ENCODE measurements around the gene PARD3B. TPM values are rescaled to one million over a fixed set of nuclear protein-coding genes. Genes with fewer than 3 reads are reported as not detected.

The PARD3B gene
- total RNA-seq, 1 experiment from 2014 or later: 2.0 TPM

DNA sequence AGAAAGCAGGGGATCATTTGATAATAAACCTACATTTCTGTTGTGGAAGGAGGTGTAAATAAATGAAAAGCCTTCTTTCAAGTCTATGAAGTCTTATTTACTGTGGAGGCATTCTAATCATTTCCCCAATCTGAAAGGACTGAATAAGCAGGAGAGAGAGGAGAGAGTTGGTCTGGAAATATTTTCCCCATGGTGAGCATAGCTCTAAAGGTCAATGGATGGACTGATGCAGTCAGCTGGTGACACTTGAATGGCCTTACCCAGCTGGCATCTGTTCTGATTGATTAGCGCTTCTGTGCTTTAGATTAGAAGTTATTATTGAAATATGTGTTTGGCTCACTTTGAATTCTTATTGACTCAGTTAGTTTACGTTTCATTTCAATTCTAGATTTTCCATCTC is 122.7 kb downstream of the PARD3B start:
- CTCF ChIA-PET: no interaction called here
- Histone ChIP-seq H3K9ac (ENCODE audit: low read length) (no peak overlapping the region), H3K9me3 (ENCODE audit: control insufficient read depth in 1 of 2, insufficient read depth in 1 of 2, low read depth in 1 of 2, low read length in 2 of 2) (no peaks in the 10 kb centered on the region), H3K36me3 (ENCODE audit: control insufficient read depth in 1 of 2, insufficient read depth in 2 of 2, low read length in 2 of 2) (no peaks in the 10 kb centered on the region), H3K27ac (ENCODE audit: low read depth, low read length) (no peak overlapping the region), H4K20me1 (ENCODE audit: insufficient read depth) (no peaks in the 10 kb centered on the region), H3K9me2 (ENCODE audit: insufficient read depth) (no peaks in the 10 kb centered on the region), H2AFZ (ENCODE audit: low read depth, low read length, poor library complexity, severe bottlenecking) (no peak overlapping the region), H3K4me2 (ENCODE audit: low read length) (no peak overlapping the region), H3K4me3 (replicated peaks in 1 of 2; ENCODE audit: low read depth in 1 of 2, low read length in 2 of 2) (no peak overlapping the region), H3K27me3 (ENCODE audit: insufficient read depth, low read length) (no peaks in the 10 kb centered on the region), H3K79me2 (ENCODE audit: insufficient read depth, low read length) (no peaks in the 10 kb centered on the region), H3K4me1 (ENCODE audit: control insufficient read depth in 1 of 2, insufficient read depth in 2 of 2, low read length in 2 of 2) (no peaks in the 10 kb centered on the region)
- DNase-seq (ENCODE audit: low read depth, low spot score) (no peak), ATAC-seq (no peak)
- no TSS peak for BruUV-seq (replicated peaks)
- POLR2A ChIA-PET: no interaction called here
- intact Hi-C loops (cut with micrococcal nuclease): no loop called here
- RAD21 ChIA-PET (ENCODE audit: low non-redundant PET in 1 of 2, low total read pairs in 2 of 2, uncharacterized antibody in 2 of 2, unreplicated experiment in 2 of 2): no interaction called here
- no peak for TF ChIP-seq ZBTB33 (IDR thresholded peaks at IDR 0.05; ENCODE audit: extremely low read depth, insufficient replicate concordance, low read length)
- TF ChIP-seq, protein P1, sequence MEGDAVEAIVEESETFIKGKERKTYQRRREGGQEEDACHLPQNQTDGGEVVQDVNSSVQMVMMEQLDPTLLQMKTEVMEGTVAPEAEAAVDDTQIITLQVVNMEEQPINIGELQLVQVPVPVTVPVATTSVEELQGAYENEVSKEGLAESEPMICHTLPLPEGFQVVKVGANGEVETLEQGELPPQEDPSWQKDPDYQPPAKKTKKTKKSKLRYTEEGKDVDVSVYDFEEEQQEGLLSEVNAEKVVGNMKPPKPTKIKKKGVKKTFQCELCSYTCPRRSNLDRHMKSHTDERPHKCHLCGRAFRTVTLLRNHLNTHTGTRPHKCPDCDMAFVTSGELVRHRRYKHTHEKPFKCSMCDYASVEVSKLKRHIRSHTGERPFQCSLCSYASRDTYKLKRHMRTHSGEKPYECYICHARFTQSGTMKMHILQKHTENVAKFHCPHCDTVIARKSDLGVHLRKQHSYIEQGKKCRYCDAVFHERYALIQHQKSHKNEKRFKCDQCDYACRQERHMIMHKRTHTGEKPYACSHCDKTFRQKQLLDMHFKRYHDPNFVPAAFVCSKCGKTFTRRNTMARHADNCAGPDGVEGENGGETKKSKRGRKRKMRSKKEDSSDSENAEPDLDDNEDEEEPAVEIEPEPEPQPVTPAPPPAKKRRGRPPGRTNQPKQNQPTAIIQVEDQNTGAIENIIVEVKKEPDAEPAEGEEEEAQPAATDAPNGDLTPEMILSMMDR (IDR thresholded peaks at IDR 0.05 in 2 of 3, conservative IDR thresholded peaks at IDR 0.05 in 1 of 3; ENCODE audit: borderline replicate concordance in 1 of 3, insufficient read depth in 1 of 3, low read depth in 2 of 3, low read length in 2 of 3): no peak
- no peak for TF ChIP-seq FOSL1 (IDR thresholded peaks at IDR 0.05; ENCODE audit: low read depth)
- TF ChIP-seq CEBPB (IDR thresholded peaks at IDR 0.05; ENCODE audit: low read depth): no peak
- TF ChIP-seq, protein P2, sequence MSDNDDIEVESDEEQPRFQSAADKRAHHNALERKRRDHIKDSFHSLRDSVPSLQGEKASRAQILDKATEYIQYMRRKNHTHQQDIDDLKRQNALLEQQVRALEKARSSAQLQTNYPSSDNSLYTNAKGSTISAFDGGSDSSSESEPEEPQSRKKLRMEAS (IDR thresholded peaks at IDR 0.05): no peak
- no peak for TF ChIP-seq SIN3A (IDR thresholded peaks at IDR 0.05; ENCODE audit: low read depth)
- no peak for TF ChIP-seq SP1 (IDR thresholded peaks at IDR 0.05; ENCODE audit: low read depth)
- TF ChIP-seq ELF1 (IDR thresholded peaks at IDR 0.05; ENCODE audit: borderline replicate concordance, low read depth): no peak
- no peak for TF ChIP-seq RAD21 (IDR thresholded peaks at IDR 0.05; ENCODE audit: low read depth)
- no peak for TF ChIP-seq ZFX (IDR thresholded peaks at IDR 0.05)
